Measurements from ENCODE around the gene CSNK1G2.

DNA sequence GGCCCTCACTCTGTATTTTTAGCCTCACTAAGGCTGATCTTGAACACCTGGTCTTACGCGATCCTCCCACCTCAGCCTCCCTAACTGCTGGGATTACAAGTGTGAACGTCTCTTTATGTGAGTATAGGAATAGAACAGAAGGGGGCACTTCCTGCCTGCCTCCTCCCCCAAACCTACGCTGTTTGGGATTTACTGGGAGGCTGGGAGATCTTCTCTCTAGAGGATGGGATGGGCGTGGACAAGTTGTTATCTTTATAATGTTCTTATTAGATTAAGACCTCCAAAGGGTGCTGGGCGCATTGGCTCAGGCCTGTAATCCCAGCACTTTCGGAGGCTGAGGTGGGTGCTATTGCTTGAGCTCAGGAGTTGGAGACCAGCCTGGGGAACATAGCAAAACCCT, 2.9 kb upstream of the CSNK1G2 start:
- TF ChIP-seq CTCF (IDR thresholded peaks at IDR 0.05): no peak
- TF ChIP-seq POLR2A (IDR thresholded peaks at IDR 0.05): no peak

Data from thyroid gland (tissue), 4 donors.